Mesenteric fat pad (tissue), 1 donor: ENCODE results near the gene DHCR7. TPM values are rescaled to one million over a fixed set of nuclear protein-coding genes. Genes with fewer than 3 reads are reported as not detected.

Experiments
- DNase-seq: peaks from one replicate; pipeline ENCODE4 v3.0.0-alpha.2; 2020; ENCODE audit warnings: low spot score
- total RNA-seq: library from RNA; stranded (reverse); fragmentation: NEBNext Ultra II Directional; extraction: Animal tissue kit (Norgen Biotek cat#: 25700); gene quantifications from one replicate; pipeline ENCODE4 v1.2.1, GENCODE V29; 2021
- donor health status: DM: yes; HTN: yes; CAD: no.

DHCR7 gene
- total RNA-seq, 1 donor from 2014 or later, result 26.3 TPM

DNA sequence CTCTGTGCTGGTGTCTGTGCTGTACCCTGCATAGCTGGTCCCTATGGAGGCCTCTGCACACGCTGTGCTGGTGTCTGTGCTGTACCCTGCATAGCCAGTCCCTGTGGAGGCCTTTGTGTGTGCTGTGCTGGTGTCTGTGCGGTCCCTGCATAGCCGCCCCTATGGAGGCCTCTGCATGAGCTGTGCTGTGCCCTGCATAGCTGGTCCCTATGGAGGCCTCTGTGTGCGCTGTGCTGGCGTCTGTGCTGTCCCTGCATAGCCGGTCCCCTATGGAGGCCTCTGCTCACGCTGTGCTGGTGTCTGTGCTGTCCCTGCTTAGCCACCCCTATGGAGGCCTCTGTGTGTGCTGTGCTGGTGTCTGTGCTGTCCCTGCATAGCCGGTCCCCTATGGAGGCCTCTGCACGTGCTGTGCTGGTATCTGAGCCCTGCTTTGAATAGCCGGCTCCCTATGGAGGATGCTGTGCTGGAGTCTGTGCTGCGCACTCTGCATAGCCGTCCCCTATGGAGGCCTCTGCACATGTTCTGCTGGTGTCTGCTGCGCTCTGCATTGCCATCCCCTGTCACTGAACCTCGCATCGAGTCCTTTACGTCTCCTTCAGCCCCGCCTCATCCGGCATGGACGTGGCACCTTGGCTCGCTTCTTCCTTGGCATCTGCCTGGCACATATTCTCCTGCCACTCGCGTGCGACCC, 11.0 kb upstream of the DHCR7 start:
- DNase-seq, result peak; percentile 76

- peak; percentile 69 for DNase-seq
These were observed 10.2 kb upstream of the DHCR7 start for GRCh38 chr11:71458146-71459070.

DNA sequence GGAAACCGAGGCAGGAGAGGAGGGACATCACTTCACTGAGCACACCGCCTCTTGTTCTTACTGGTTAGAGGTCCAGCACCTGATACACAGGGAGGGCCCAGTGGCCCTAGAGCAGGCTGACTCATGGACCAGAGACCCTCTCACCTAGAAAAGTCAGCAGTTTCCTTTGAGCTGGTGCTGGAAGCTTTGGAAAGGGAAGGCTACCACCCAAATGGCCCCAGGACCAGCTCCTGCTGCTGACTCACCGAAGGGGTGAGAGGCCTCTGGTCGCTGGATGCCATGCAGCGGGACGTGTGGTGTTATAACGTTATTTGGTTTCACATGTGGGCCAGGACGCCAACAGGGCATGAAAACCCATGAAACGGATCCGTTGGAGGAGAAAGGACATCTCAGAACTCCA, 8.6 kb upstream of the DHCR7 start:
- peak; percentile 57 for DNase-seq

GRCh38 chr11:71456294-71456693, 8.1 kb upstream of the DHCR7 start:
- DNase-seq, result peak; percentile 88

GRCh38 chr11:71454470-71455113, 6.4 kb upstream of the DHCR7 start:
- peak; percentile 33 for DNase-seq

DNA sequence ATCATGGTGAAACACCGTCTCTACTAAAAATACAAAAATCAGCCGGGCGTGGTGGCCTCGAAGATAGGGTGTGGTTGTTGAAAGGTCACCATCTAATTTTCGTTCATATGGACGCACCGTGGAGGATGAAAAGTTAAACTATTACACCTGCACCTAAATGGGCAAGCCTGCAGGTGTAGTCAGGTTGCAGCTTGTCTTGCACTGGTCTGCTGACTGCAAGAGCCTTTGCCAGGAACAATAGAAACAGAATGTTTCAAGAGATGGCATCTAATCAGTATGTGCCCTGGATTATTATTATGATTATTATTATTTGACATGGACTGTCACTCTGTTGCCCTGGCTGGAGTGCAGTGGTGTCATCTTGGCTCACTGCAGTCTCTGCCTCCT, 5.7 kb upstream of the DHCR7 start:
- no peak for DNase-seq

GRCh38 chr11:71453037-71453917, 5.1 kb upstream of the DHCR7 start, which contains the start of gene NADSYN1:
Gene NADSYN1, plus strand, starts transcription at chr11:71453203. Its CDS starts 94 bp downstream, at chr11:71453297.
- peak; percentile 99 for DNase-seq

- DNase-seq, result peak; percentile 60
These were observed 4.2 kb upstream of the DHCR7 start for GRCh38 chr11:71452199-71453036.

DNA sequence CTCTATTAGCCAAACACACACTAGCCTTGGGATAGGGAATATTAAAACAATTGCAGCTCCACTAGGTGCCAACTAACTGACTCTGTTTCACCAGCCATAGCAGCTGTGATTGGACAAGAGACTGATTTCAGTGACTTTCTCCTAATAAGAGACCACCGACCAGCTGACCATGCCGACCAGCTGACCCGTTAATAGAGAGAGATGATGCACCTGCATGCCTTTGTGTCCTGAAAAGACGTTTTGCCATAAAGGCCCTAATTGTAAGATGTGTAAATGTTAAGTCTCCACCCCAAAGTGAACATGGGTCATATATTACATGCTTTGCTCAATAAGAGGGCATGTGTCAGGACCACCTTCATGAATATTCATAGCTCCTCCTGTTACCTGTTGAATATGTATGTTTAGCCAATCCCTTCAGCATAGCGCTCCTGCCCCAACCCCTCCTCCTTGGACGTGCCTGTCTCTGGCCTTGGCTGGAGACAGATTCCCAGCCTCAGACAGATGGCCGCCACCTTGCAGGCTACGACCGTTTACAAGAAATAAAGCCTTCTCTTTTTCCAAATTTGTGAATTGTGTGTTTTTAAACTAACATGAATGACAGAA, 3.5 kb upstream of the DHCR7 start:
- peak; percentile 68 for DNase-seq

- peak; percentile 5 for DNase-seq
These were observed 2.7 kb upstream of the DHCR7 start for GRCh38 chr11:71450939-71451338.

DNA sequence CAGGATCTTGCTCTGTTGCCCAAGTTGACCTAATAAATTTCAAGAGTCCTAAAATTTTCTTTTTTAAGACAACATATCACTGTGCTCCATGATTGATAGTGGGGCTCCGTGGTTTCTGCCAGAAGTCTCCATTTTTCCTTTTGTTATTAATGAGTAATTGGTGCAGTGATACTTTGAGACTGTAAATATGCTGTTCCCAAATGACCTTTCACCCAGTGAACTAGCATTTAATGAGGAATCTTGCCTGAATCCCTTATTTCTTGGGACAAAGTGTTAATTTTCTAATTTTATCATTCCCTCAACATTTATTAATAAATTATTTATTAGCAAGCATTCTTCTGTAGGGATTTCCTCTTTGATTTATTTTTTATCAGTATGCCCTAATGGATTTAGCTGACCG, 2.3 kb upstream of the DHCR7 start:
- DNase-seq, result no peak

DNA sequence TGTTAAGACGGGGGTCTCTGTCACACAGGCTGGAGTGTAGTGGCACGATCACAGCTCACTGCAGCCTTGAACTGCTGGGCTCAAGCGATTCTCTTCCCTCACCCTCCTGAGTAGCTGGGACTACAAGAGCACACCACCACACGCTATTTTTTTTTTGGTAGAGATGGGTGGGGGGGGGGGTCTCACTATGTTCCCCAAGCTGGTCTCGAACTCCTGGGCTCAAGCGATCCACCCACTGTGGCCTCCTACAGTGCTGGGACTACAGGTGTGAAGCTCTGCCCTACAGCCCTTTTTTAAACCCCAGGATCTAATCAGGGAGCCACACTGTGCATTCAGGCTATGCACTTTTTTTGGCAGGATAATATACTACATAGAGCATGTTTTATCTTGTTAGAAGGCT, 1.4 kb upstream of the DHCR7 start:
- peak; percentile 22 for DNase-seq

GRCh38 chr11:71447791-71448256, 369 bp downstream of the DHCR7 start:
- peak; percentile 89 for DNase-seq

DNA sequence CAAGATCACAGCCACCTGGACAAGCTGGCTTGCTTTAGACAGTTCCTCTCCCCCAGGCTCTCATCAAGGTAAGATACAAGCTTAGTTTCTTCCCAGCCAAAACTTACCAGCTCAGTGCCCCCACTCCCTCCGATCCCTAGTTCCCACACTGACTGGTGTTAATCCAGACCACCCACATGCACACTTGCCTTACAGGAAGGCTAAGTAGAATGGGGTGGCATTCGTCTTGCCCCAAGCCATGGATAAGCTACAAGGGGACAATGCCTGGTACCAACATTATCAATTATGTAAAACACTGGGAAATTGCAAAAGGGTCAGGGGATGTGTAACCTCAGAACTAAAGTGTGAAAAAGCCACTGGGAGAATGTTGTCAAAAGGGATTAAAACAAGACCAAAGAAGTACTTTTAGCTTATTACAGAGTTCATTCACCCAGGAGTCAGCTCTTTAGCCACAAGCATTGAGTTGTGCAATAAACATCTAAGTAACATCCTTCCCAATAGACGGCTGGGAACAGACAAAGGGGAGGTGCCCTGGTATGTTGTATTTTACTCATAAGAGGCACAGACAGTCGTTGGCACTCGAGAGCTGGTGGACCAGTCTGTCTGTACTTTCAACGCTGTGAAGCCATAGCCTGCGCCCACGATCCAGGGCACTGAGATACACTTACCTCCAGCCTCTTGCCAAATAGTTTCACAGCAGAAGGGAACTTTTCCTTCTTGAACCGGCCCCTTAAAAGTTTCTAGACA, 1.1 kb downstream of the DHCR7 start:
- peak; percentile 39 for DNase-seq

GRCh38 chr11:71446150-71446549, 2.0 kb downstream of the DHCR7 start:
- no peak for DNase-seq

- peak; percentile 67 for DNase-seq
These were observed 3.4 kb downstream of the DHCR7 start for GRCh38 chr11:71444811-71445210.

DNA sequence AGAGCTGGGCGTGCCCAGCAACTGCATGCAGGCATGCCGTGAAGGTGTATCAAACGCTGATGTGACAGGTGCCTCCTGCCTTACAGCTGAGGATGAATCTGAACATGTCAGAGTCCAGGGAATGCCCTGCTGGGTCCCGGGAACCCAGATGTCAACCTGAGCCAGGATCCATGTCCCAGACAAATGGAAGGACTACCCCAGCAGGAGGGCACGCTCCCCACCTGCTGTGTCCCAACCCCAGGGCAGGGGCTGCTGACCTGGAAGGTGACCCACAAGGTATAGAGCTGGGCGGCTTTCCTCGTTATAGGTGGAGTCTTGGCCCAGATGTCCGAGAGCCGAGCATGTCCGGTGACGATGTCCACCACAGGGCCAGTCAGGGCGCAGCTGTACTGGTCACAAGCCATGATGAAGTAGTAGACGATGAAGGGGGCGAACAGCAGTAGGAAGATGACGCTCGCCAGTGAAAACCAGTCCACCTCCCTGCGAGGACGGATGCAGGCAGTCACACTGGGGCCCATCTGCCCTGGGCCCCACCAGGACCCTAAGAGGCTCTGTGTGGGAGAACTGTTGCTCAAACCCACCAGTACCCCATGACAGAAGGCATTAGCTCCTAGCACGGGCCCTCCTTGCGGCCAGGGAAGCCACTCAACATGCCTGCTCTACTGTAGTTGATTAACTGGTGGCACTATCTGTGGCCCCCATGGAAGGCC, 4.3 kb downstream of the DHCR7 start:
- peak; percentile 88 for DNase-seq

DNA sequence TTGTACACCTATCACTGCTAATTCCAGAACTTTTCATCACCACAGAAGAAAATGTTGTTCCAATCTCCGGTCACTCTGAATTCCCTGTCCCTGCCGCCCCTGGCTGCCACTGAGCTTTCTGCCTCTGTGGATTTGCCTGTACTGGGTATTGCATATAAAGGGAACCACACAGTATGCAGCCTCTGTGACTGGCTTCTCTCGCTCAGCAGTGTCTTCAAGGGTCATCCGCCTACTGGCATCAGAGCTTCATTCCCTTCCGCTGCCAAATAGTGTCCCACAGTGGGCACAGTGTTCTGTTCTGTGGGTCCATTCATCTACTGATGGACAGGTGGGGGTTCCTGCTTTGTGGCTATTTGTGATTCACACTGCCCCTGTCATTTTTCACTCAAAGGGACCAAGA, 5.3 kb downstream of the DHCR7 start:
- DNase-seq, result peak; percentile 49
